GM10248 (cell line): Measurements from ENCODE around the gene ZNF521.

ENCODE experiments used
- CTCF ChIA-PET: fragments of 300-600 bp; sonication (Branson Sonifier 250); formaldehyde crosslinking; extraction: SDS; loops from one replicate; lab custom pipeline; 2021; ENCODE audit warnings: antibody characterized with exemption; lab: Yijun Ruan, JAX
- POLR2A ChIA-PET: fragments of 350-650 bp; sonication (Branson Sonifier 250); formaldehyde crosslinking; extraction: SDS; loops from one replicate; lab custom pipeline; 2020; ENCODE audit warnings: antibody characterized with exemption; lab: Yijun Ruan, JAX
- DNase-seq: peaks from one replicate; pipeline ENCODE4 v3.0.0; 2012; ENCODE audit errors: extremely low spot score
- CTCF ChIP-seq: IDR thresholded peaks from 2 replicates; pipeline ENCODE4 v1.5.1; 2012; ENCODE audit warnings: mild to moderate bottlenecking, low read depth; ENCODE audit errors: extremely low read depth, missing control alignments, control extremely low read depth

The ZNF521 gene

GRCh38 chr18:25282282-25282681 lies 69.7 kb downstream of the ZNF521 start:
- DNase-seq: no peak

GRCh38 chr18:25281556-25281955 lies 70.4 kb downstream of the ZNF521 start:
- ChIA-PET POLR2A (no interaction called here), CTCF (no interaction called here)
- TF ChIP-seq CTCF: no peak
- DNase-seq: no peak

More at GRCh38 chr18:25282282-25282681, 69.7 kb downstream of the ZNF521 start:
- TF ChIP-seq CTCF: no peak
- POLR2A ChIA-PET: no interaction called here
- CTCF ChIA-PET: interaction anchor here (1.4 kb wide), 1 partner anchor 10 kb away, joined by 4 read pairs; no protein-coding TSS in a partner anchor

GRCh38 chr18:25279961-25280360 lies 72.0 kb downstream of the ZNF521 start:
- POLR2A ChIA-PET: no interaction called here
- CTCF ChIA-PET: no interaction called here
- no peak for DNase-seq
- no peak for TF ChIP-seq CTCF

GRCh38 chr18:25279556-25279955 lies 72.4 kb downstream of the ZNF521 start:
- no peak for DNase-seq
- CTCF ChIA-PET: no interaction called here
- no peak for TF ChIP-seq CTCF
- POLR2A ChIA-PET: no interaction called here

- no peak for TF ChIP-seq CTCF
- ChIA-PET POLR2A (no interaction called here), CTCF (no interaction called here)
- no peak for DNase-seq
Measured at GRCh38 chr18:25279133-25279532, 72.8 kb downstream of the ZNF521 start.

- DNase-seq: no peak
- POLR2A ChIA-PET: no interaction called here
- TF ChIP-seq CTCF: no peak
- CTCF ChIA-PET: no interaction called here
Measured at GRCh38 chr18:25278394-25278793, 73.6 kb downstream of the ZNF521 start.
